ENCODE results near the gene VPS29.
"Not testable (repeated sequence)": the region's sequence is repeated elsewhere in the genome, so short reads cannot be mapped to it uniquely, and the experiment has no call there.

The VPS29 gene

DNA sequence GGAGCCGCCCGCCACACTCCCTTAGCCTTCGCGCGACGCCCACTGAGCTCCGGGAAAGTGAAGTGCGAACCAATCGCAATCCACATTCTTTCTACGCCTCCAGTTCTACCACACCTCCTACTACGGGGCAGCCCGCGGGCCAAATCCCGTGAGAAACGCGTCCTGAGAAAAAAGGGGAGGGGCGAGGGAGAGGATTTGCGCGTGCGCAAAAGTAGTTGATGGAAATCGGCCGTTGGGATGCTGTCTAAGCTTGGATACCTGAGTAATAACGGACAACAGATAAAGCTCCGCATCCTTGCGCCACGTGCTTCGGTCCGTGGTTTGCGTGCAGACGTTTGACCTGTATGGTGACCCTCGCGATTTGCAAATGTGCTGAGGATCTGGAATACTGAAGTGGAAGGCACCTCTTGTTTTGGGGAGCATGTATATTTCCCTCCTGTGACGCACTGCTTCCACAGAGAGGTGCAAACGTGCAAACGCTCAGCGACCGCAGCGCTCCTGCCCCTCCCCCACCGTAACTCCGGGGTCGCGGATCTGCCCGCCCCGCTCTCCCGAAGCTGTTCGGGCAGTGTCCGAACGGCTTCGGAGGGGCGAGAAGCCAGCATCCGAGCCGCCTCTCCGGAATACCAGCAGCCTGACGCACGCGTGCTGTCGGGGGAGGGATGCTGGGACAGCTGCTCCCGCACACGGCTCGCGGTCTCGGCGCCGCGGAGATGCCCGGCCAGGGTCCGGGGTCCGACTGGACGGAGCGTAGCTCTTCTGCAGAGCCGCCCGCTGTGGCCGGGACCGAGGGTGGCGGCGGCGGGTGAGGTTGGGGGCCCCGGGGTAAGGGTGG is 33.5 kb downstream of the VPS29 start, which contains the start of the genes FAM216A and GPN3:
TSS of gene FAM216A (plus strand) at position 632 of the 835 bp plus-strand sequence. CDS start at position 663, 31 bp downstream.
TSS of gene GPN3 (minus strand) at position 44 of the 835 bp plus-strand sequence. CDS start 54 bp downstream, outside the sequence.
- TF ChIP-seq, protein P1, sequence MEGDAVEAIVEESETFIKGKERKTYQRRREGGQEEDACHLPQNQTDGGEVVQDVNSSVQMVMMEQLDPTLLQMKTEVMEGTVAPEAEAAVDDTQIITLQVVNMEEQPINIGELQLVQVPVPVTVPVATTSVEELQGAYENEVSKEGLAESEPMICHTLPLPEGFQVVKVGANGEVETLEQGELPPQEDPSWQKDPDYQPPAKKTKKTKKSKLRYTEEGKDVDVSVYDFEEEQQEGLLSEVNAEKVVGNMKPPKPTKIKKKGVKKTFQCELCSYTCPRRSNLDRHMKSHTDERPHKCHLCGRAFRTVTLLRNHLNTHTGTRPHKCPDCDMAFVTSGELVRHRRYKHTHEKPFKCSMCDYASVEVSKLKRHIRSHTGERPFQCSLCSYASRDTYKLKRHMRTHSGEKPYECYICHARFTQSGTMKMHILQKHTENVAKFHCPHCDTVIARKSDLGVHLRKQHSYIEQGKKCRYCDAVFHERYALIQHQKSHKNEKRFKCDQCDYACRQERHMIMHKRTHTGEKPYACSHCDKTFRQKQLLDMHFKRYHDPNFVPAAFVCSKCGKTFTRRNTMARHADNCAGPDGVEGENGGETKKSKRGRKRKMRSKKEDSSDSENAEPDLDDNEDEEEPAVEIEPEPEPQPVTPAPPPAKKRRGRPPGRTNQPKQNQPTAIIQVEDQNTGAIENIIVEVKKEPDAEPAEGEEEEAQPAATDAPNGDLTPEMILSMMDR (IDR thresholded peaks at IDR 0.05; ENCODE audit: control insufficient read depth, insufficient read depth, low read depth, low read length, missing control alignments) = no peak
- H3K4me3 ChIP-seq (ENCODE audit: control insufficient read depth, low read depth, low read length) = peak within 1 kb of the TSS; percentile 97
- DNase-seq (ENCODE audit: low read depth) = peak; percentile 90

DNA sequence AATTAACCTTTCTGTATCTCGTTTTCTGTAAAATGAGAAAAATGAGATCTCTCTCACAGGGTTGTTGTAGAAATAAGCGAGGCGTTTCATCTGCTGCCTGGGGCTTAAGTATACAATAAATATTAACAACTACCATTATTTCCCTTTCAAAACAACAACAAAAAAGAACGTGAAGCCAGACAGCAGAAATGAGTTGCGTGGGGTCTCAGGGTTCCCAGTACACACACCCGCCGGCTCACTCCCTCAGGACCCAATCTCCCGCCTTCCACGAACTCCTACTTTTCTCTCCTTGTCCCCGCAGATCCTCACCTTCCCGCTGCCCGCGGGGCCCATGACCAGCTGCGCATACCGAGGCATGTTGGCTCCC is 34.1 kb downstream of the VPS29 start:
- TF ChIP-seq, protein P1 (IDR thresholded peaks at IDR 0.05; ENCODE audit: control insufficient read depth, insufficient read depth, low read depth, low read length, missing control alignments) = no peak
- peak overlapping the region; percentile 97 for H3K4me3 ChIP-seq (ENCODE audit: control insufficient read depth, low read depth, low read length)
- no peak for DNase-seq (ENCODE audit: low read depth)

DNA sequence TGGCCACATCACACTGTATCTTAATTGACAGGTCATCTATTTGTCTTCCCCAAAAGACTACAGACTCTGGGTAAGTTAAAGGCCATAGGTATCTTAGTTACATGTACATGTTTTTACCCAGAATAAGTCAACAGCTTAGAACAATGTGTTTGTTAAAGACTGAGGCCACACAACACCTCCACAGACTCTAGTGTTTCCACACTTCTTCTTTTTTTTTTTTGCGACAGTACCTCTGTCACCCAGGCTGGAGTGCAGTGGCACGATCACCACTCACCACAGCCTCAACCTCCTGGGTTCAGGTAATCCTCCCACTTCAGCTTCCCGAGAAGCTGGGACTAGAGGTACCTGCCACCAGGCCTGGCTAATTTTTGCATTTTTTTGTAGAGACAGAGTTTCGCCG is 35.1 kb downstream of the VPS29 start:
- TF ChIP-seq, protein P1 (IDR thresholded peaks at IDR 0.05; ENCODE audit: control insufficient read depth, insufficient read depth, low read depth, low read length, missing control alignments) = no peak
- no peak overlapping the region; the same call in 1 of the 2 replicates for H3K4me3 ChIP-seq (ENCODE audit: control insufficient read depth, low read depth, low read length)
- DNase-seq (ENCODE audit: low read depth) = no peak

DNA sequence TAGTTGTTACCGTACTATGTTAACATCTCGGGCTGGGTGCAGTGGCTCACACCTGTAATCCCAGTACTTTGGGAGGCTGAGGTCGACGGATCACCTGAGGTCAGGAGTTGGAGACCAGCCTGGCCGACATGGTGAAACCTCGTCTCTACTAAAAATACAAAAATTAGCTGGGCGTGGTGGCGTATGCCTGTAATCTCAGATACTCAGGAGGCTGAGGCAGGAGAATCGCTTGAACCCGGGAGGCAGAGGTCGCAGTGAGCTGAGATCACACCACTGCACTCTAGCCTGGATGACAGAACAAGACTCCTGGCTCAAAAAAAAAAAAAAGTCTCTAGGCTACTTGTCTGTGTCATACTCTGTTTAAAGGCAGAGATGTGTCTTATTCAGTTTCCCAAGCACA is 36.1 kb downstream of the VPS29 start:
- not testable (repeated sequence) for DNase-seq (ENCODE audit: low read depth); H3K4me3 ChIP-seq (ENCODE audit: control insufficient read depth, low read depth, low read length)

- no peak for DNase-seq (ENCODE audit: low read depth)
- no peak overlapping the region for H3K4me3 ChIP-seq (ENCODE audit: control insufficient read depth, low read depth, low read length)
- TF ChIP-seq, protein P1 (IDR thresholded peaks at IDR 0.05; ENCODE audit: control insufficient read depth, insufficient read depth, low read depth, low read length, missing control alignments) = no peak
Observed at GRCh38 chr12:110465024-110465423, 36.9 kb downstream of the VPS29 start.

GRCh38 chr12:110461189-110461588 is 40.7 kb downstream of the VPS29 start:
- DNase-seq (ENCODE audit: low read depth); H3K4me3 ChIP-seq (ENCODE audit: control insufficient read depth, low read depth, low read length): not testable (repeated sequence)

DNA sequence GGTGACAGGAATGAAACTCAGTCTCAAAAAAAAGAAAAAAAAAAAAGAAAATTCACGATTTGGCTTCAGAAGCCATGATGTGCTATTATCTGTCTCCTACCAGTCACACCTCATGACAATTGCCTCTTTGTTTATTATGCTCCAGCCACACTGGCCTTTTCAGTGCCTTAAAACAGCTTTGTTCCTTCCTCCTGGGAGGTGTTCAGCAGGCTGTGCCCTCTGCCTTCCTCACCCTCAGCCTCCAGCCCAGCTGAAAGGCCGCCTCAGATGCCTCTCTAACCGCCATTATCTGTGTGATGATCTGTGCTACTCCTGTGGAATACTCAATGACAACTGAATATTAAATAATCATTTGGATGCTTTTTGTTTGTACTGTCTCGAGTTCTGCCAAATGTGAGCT is 43.2 kb downstream of the VPS29 start:
- no peak for DNase-seq (ENCODE audit: low read depth)
- TF ChIP-seq, protein P1 (IDR thresholded peaks at IDR 0.05; ENCODE audit: control insufficient read depth, insufficient read depth, low read depth, low read length, missing control alignments) = no peak
- H3K4me3 ChIP-seq (ENCODE audit: control insufficient read depth, low read depth, low read length) = no peak overlapping the region

All from AG09309 (cell line).